Keratinocyte (primary cell): ENCODE results near the gene ASAP3. TPM values are rescaled to one million over a fixed set of nuclear protein-coding genes. Genes with fewer than 3 reads are reported as not detected.

Source experiments
- DNase-seq: peaks from one replicate; pipeline ENCODE4 v3.0.0-alpha.2; 2011; ENCODE audit warnings: low read depth, missing footprints, low spot score
- FAIRE-seq: peaks from 2 replicates; lab custom pipeline; 2011; peaks lifted over from hg19 to GRCh38; lab: Jason Lieb, UNC
- H2AFZ ChIP-seq: 2 replicates; pipeline ENCODE4 v1.6.0; 2012; ENCODE audit warnings: low read length, control low read depth, inconsistent platforms; ENCODE audit not compliant: control insufficient read depth
- H3K27ac ChIP-seq: 2 replicates; pipeline ENCODE4 v1.5.1; 2011; ENCODE audit warnings: low read length; ENCODE audit not compliant: control insufficient read depth, insufficient read depth
- H3K27me3 ChIP-seq: 3 replicates; pipeline ENCODE4 v1.6.0; 2011; ENCODE audit warnings: low read length; ENCODE audit not compliant: control insufficient read depth, insufficient read depth; ENCODE audit errors: extremely low read depth
- H3K36me3 ChIP-seq, 2 experiments: 2 replicates in 1 of 2; 3 replicates in 1 of 2; pipeline ENCODE4 v1.5.1; 2011; ENCODE audit warnings: low read length in 2 of 2, mild to moderate bottlenecking in 1 of 2; ENCODE audit not compliant: control insufficient read depth in 2 of 2, insufficient read depth in 2 of 2; ENCODE audit errors: extremely low read depth in 1 of 2
- H3K4me1 ChIP-seq: 3 replicates; pipeline ENCODE4 v1.5.1; 2011; ENCODE audit warnings: low read length; ENCODE audit not compliant: control insufficient read depth, insufficient read depth; ENCODE audit errors: extremely low read depth
- H3K4me2 ChIP-seq: 3 replicates; pipeline ENCODE4 v1.6.0; 2011; ENCODE audit warnings: low read depth, low read length; ENCODE audit not compliant: control insufficient read depth, insufficient read depth; ENCODE audit errors: extremely low read depth
- H3K4me3 ChIP-seq, 3 experiments: fragments of 200-600 bp in 1 of 3; sonication (generic) in 1 of 3; 2 replicates in 2 of 3; 3 replicates in 1 of 3; pipeline ENCODE4 v1.5.1; 2011 to 2016; ENCODE audit warnings: low read length in 3 of 3, mild to moderate bottlenecking in 3 of 3, control low read depth in 2 of 3, inconsistent platforms in 1 of 3, low read depth in 1 of 3, mixed read lengths in 1 of 3, mixed run types in 1 of 3, moderate library complexity in 1 of 3; ENCODE audit not compliant: control insufficient read depth in 2 of 3, insufficient read depth in 2 of 3; ENCODE audit errors: extremely low read depth in 1 of 3
- H3K79me2 ChIP-seq: 2 replicates; pipeline ENCODE4 v1.6.0; 2012; ENCODE audit warnings: low read length; ENCODE audit not compliant: control insufficient read depth, insufficient read depth
- H3K9ac ChIP-seq: 3 replicates; pipeline ENCODE4 v1.6.0; 2011; ENCODE audit warnings: low read length; ENCODE audit not compliant: control insufficient read depth, insufficient read depth; ENCODE audit errors: extremely low read depth
- H3K9me1 ChIP-seq: 3 replicates; pipeline ENCODE4 v1.6.0; 2011; ENCODE audit warnings: low read length; ENCODE audit not compliant: control insufficient read depth, insufficient read depth; ENCODE audit errors: extremely low read depth
- H3K9me3 ChIP-seq: 2 replicates; pipeline ENCODE4 v1.5.1; 2012; ENCODE audit warnings: low read depth, low read length; ENCODE audit not compliant: control insufficient read depth
- H4K20me1 ChIP-seq: 3 replicates; pipeline ENCODE4 v1.6.0; 2011; ENCODE audit warnings: low read length; ENCODE audit not compliant: control insufficient read depth, insufficient read depth; ENCODE audit errors: extremely low read depth
- EZH2 ChIP-seq: IDR thresholded peaks from one replicate; pipeline ENCODE4 v1.6.1; 2012; ENCODE audit warnings: inconsistent platforms, mild to moderate bottlenecking, low read length, moderate library complexity
- dilution Hi-C: fragments of 300-500 bp; cut with MboI; formaldehyde crosslinking; loops from one replicate; pipeline ENCODE4 v1.7.0; 2020; ENCODE audit warnings: low sequenced_read_pairs; ENCODE audit not compliant: extremely low pct_ligation_motif_present
- polyA plus RNA-seq, 5 experiments: library from polyadenylated mRNA; depleted of rRNA in 3 of 5; stranded (reverse) in 3 of 5; stranded (forward) in 1 of 5; unstranded in 1 of 5; fragments of >200 nt; gene quantifications; 1 replicate in 1 of 5; 2 replicates in 3 of 5; 3 replicates in 1 of 5; pipeline versions ENCODE4 v1.2.1 to v1.2.3, GENCODE V29; 2011 to 2012; ENCODE audit warnings: missing spikeins in 2 of 5, low read depth in 1 of 5, low replicate concordance in 1 of 5
- TF ChIP-seq, protein P1 (sequence below), 3 experiments: IDR thresholded peaks in 1 of 3; conservative IDR thresholded peaks in 1 of 3; optimal IDR thresholded peaks in 1 of 3; 2 replicates in 2 of 3; 3 replicates in 1 of 3; pipeline versions ENCODE3 to v1.5.1; 2011; ENCODE audit warnings: low read length in 3 of 3, mild to moderate bottlenecking in 3 of 3, moderate library complexity in 2 of 3, control low read depth in 1 of 3, inconsistent platforms in 1 of 3; ENCODE audit not compliant: insufficient read depth in 2 of 3; ENCODE audit errors: extremely low read depth in 1 of 3

Gene ASAP3
- polyA plus RNA-seq, 1 donor (not counting 4 experiments of a cell fraction or from before 2014, with no cell fraction given), result 11.4 TPM

- no peak for TF ChIP-seq EZH2
- TF ChIP-seq, protein P1, sequence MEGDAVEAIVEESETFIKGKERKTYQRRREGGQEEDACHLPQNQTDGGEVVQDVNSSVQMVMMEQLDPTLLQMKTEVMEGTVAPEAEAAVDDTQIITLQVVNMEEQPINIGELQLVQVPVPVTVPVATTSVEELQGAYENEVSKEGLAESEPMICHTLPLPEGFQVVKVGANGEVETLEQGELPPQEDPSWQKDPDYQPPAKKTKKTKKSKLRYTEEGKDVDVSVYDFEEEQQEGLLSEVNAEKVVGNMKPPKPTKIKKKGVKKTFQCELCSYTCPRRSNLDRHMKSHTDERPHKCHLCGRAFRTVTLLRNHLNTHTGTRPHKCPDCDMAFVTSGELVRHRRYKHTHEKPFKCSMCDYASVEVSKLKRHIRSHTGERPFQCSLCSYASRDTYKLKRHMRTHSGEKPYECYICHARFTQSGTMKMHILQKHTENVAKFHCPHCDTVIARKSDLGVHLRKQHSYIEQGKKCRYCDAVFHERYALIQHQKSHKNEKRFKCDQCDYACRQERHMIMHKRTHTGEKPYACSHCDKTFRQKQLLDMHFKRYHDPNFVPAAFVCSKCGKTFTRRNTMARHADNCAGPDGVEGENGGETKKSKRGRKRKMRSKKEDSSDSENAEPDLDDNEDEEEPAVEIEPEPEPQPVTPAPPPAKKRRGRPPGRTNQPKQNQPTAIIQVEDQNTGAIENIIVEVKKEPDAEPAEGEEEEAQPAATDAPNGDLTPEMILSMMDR (optimal IDR thresholded peaks at IDR 0.05 in 1 of 3, IDR thresholded peaks at IDR 0.05 in 1 of 3, conservative IDR thresholded peaks at IDR 0.05 in 1 of 3; ENCODE audit: extremely low read depth in 1 of 3, insufficient read depth in 2 of 3, low read length in 3 of 3), result no peak
- Histone ChIP-seq H3K79me2 (no peaks in the 10 kb centered on the region), H3K4me1 (peaks cover 3% of the 10 kb centered on the region), H3K27me3 (no peaks in the 10 kb centered on the region), H3K4me2 (no peak overlapping the region), H3K9me3 (no peaks in the 10 kb centered on the region), H3K9ac (no peak overlapping the region), H3K4me3 (no peak overlapping the region), H3K36me3 (no peaks in the 10 kb centered on the region), H4K20me1 (no peaks in the 10 kb centered on the region), H2AFZ (no peak overlapping the region), H3K27ac (no peak overlapping the region), H3K9me1 (no peaks in the 10 kb centered on the region)
- dilution Hi-C loops, result no loop called here
- no peak for DNase-seq
- no peak for FAIRE-seq
Measured at GRCh38 chr1:23394684-23395083, 89.3 kb downstream of the ASAP3 start.

GRCh38 chr1:23394181-23394580 is 89.8 kb downstream of the ASAP3 start:
- no peaks in the 10 kb centered on the region for H4K20me1 ChIP-seq
- no peaks in the 10 kb centered on the region for H3K9me1 ChIP-seq
- H3K27ac ChIP-seq, result no peak overlapping the region
- H3K9ac ChIP-seq, result no peak overlapping the region
- H3K79me2 ChIP-seq, result no peaks in the 10 kb centered on the region
- no peak overlapping the region for H3K4me3 ChIP-seq
- H3K27me3 ChIP-seq, result no peaks in the 10 kb centered on the region
- TF ChIP-seq, protein P1 (optimal IDR thresholded peaks at IDR 0.05 in 1 of 3, IDR thresholded peaks at IDR 0.05 in 1 of 3, conservative IDR thresholded peaks at IDR 0.05 in 1 of 3; ENCODE audit: extremely low read depth in 1 of 3, insufficient read depth in 2 of 3, low read length in 3 of 3), result no peak
- TF ChIP-seq EZH2, result no peak
- H3K36me3 ChIP-seq, result no peaks in the 10 kb centered on the region
- DNase-seq, result no peak
- no peaks in the 10 kb centered on the region for H3K9me3 ChIP-seq
- no peak overlapping the region for H2AFZ ChIP-seq
- dilution Hi-C loops, result no loop called here
- H3K4me2 ChIP-seq, result no peak overlapping the region
- H3K4me1 ChIP-seq, result peaks cover 3% of the 10 kb centered on the region
- no peak for FAIRE-seq
